Measurements from ENCODE around the gene WDR64. TPM values are rescaled to one million over a fixed set of nuclear protein-coding genes. Genes with fewer than 3 reads are reported as not detected.

WDR64 gene
- total RNA-seq, 1 experiment from 2014 or later: not detected

GRCh38 chr1:241682921-241683320 lies 30.8 kb downstream of the WDR64 start:
- Mint-ChIP-seq H3K4me1 (ENCODE audit: insufficient read depth, unreplicated experiment) (peaks cover 2% of the 10 kb centered on the region), H3K27me3 (ENCODE audit: insufficient read depth, unreplicated experiment) (no peaks in the 10 kb centered on the region), H3K27ac (ENCODE audit: low read depth, unreplicated experiment) (no peak overlapping the region), H3K4me3 (ENCODE audit: unreplicated experiment) (no peak overlapping the region), H3K9me3 (ENCODE audit: unreplicated experiment) (no peaks in the 10 kb centered on the region), H3K36me3 (ENCODE audit: insufficient read depth, unreplicated experiment) (no peaks in the 10 kb centered on the region)
- intact Hi-C loops (cut with micrococcal nuclease): no loop called here
- CTCF ChIA-PET: no interaction called here
- no peak for TF ChIP-seq CTCF (IDR thresholded peaks at IDR 0.05; ENCODE audit: unreplicated experiment)
- DNase-seq (ENCODE audit: unreplicated experiment): no peak
- POLR2A ChIA-PET: interaction anchor here (0.6 to 2.9 kb wide), 4 partner anchors 19 to 79 kb away, joined by 3 to 13 read pairs (median 4); partner anchors contain the start of genes CHML and OPN3
- BruUV-seq (replicated peaks): no TSS peak

- intact Hi-C loops (cut with micrococcal nuclease): no loop called here
- Mint-ChIP-seq H3K27ac (ENCODE audit: low read depth, unreplicated experiment) (no peak overlapping the region), H3K36me3 (ENCODE audit: insufficient read depth, unreplicated experiment) (peaks cover 4% of the 10 kb centered on the region), H3K4me3 (ENCODE audit: unreplicated experiment) (no peak overlapping the region), H3K4me1 (ENCODE audit: insufficient read depth, unreplicated experiment) (peaks cover 13% of the 10 kb centered on the region), H3K9me3 (ENCODE audit: unreplicated experiment) (peaks cover 3% of the 10 kb centered on the region), H3K27me3 (ENCODE audit: insufficient read depth, unreplicated experiment) (no peaks in the 10 kb centered on the region)
- CTCF ChIA-PET: interaction anchor here (0.6 to 1.2 kb wide), 3 partner anchors 13 to 151 kb away, joined by 3 to 4 read pairs (median 3); no protein-coding TSS in a partner anchor
- DNase-seq (ENCODE audit: unreplicated experiment): no peak
- no TSS peak for BruUV-seq (replicated peaks)
- POLR2A ChIA-PET: interaction anchor here (0.6 to 2.9 kb wide), 7 partner anchors 20 to 422 kb away, joined by 3 to 13 read pairs (median 4); partner anchors contain the start of genes CHML and OPN3
- no peak for TF ChIP-seq CTCF (IDR thresholded peaks at IDR 0.05; ENCODE audit: unreplicated experiment)
Measured at GRCh38 chr1:241684108-241684507, 32.0 kb downstream of the WDR64 start.

GRCh38 chr1:241688940-241689368 lies 36.9 kb downstream of the WDR64 start:
- BruUV-seq (replicated peaks): no TSS peak
- H3K36me3 Mint-ChIP-seq (ENCODE audit: insufficient read depth, unreplicated experiment): peaks cover 19% of the 10 kb centered on the region
- H3K27ac Mint-ChIP-seq (ENCODE audit: low read depth, unreplicated experiment): peak overlapping the region; percentile 79
- POLR2A ChIA-PET: interaction anchor here (0.6 to 4.9 kb wide), 48 partner anchors 9 to 1567 kb away, joined by 3 to 151 read pairs (median 4); partner anchors contain the start of genes CHML, FH, KMO and OPN3
- intact Hi-C loops (cut with micrococcal nuclease): loop anchor here (1.0 to 2.0 kb wide), 3 partner anchors 14 to 78 kb away; no protein-coding TSS in a partner anchor
- no peaks in the 10 kb centered on the region for H3K27me3 Mint-ChIP-seq (ENCODE audit: insufficient read depth, unreplicated experiment)
- peaks cover 23% of the 10 kb centered on the region for H3K4me1 Mint-ChIP-seq (ENCODE audit: insufficient read depth, unreplicated experiment)
- DNase-seq (ENCODE audit: unreplicated experiment): peak; percentile 100
- CTCF ChIA-PET: interaction anchor here (0.6 to 2.6 kb wide), 13 partner anchors 13 to 180 kb away, joined by 3 to 13 read pairs (median 3); partner anchors contain the start of genes CHML and OPN3
- H3K9me3 Mint-ChIP-seq (ENCODE audit: unreplicated experiment): peaks cover 22% of the 10 kb centered on the region
- no peak for TF ChIP-seq CTCF (IDR thresholded peaks at IDR 0.05; ENCODE audit: unreplicated experiment)
- peak overlapping the region; percentile 6 for H3K4me3 Mint-ChIP-seq (ENCODE audit: unreplicated experiment)

GRCh38 chr1:241695246-241696171 lies 43.4 kb downstream of the WDR64 start:
- H3K4me3 Mint-ChIP-seq (ENCODE audit: unreplicated experiment): no peak overlapping the region
- H3K9me3 Mint-ChIP-seq (ENCODE audit: unreplicated experiment): peaks cover 8% of the 10 kb centered on the region
- ChIA-PET CTCF (interaction anchor here (0.5 to 1.0 kb wide), 3 partner anchors 12 to 84 kb away, joined by 3 to 5 read pairs (median 3); no protein-coding TSS in a partner anchor), POLR2A (interaction anchor here (1.9 kb wide), 1 partner anchor 54 kb away, joined by 8 read pairs; no protein-coding TSS in a partner anchor)
- H3K27ac Mint-ChIP-seq (ENCODE audit: low read depth, unreplicated experiment): no peak overlapping the region
- intact Hi-C loops (cut with micrococcal nuclease): no loop called here
- DNase-seq (ENCODE audit: unreplicated experiment): no peak
- no TSS peak for BruUV-seq (replicated peaks)
- no peak for TF ChIP-seq CTCF (IDR thresholded peaks at IDR 0.05; ENCODE audit: unreplicated experiment)
- H3K36me3 Mint-ChIP-seq (ENCODE audit: insufficient read depth, unreplicated experiment): peaks cover 1% of the 10 kb centered on the region
- H3K4me1 Mint-ChIP-seq (ENCODE audit: insufficient read depth, unreplicated experiment): no peaks in the 10 kb centered on the region
- no peaks in the 10 kb centered on the region for H3K27me3 Mint-ChIP-seq (ENCODE audit: insufficient read depth, unreplicated experiment)
